ENCODE measurements around the gene RAB4A. TPM values are rescaled to one million over a fixed set of nuclear protein-coding genes. Genes with fewer than 3 reads are reported as not detected.

Gene RAB4A
- total and polyA plus RNA-seq, 2 of the 13 experiments (the other 11 are each of a cell fraction or from before 2014, with no cell fraction given): 56.0 to 80.1 TPM

DNA sequence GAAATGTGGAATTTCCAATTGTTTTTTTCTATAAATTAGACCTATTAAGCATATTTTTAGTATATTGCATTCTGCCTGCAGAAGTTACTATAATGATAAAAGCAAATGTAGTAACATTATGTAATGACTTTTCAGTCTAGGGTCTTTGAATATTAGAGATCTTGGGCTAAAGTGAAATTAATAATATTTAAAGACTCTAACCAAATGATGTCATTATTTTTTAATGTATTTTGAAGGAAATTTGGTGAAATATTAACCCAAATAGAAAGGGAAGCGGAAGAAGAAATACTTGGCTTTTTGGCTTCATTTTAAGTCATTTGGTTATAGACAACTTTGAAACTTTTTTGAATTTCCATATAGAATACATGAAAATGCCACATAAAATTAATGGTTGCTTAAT, 26.8 kb downstream of the RAB4A start:
- TF ChIP-seq ATF7 (IDR thresholded peaks at IDR 0.05): peak; percentile 53; the same call in 1 of the 2 replicates
- TF ChIP-seq ATF7 (CRISPR knock-in tag; IDR thresholded peaks at IDR 0.05): no peak
- TF ChIP-seq MED13 (CRISPR knock-in tag; IDR thresholded peaks at IDR 0.05): no peak
- Histone ChIP-seq H3K4me1 (ENCODE audit: insufficient read depth, low read length) (peaks cover 53% of the 10 kb centered on the region), H3K4me2 (ENCODE audit: low read depth, low read length) (no peak overlapping the region), H3K9ac (ENCODE audit: insufficient read depth, low read depth, low read length) (no peak overlapping the region), H3K79me2 (ENCODE audit: insufficient read depth, low read length) (peaks cover 2% of the 10 kb centered on the region), H2AFZ (ENCODE audit: low read length) (no peak overlapping the region), H3K4me3 (replicated peaks in 1 of 3; ENCODE audit: insufficient read depth in 1 of 3, low read depth in 2 of 3, low read length in 3 of 3) (no peak overlapping the region), H4K20me1 (ENCODE audit: insufficient read depth, low read length) (no peaks in the 10 kb centered on the region), H3K36me3 (replicated peaks in 1 of 2; ENCODE audit: control insufficient read depth in 1 of 2, insufficient read depth in 2 of 2, low read length in 2 of 2) (peaks cover 15 to 34% of the 10 kb centered on the region in 2 experiments), H3K27ac (ENCODE audit: extremely low read length, insufficient read depth, low read length) (peak overlapping the region; percentile 91), H3K27me3 (ENCODE audit: control insufficient read depth in 1 of 2, insufficient read depth in 2 of 2, low read length in 2 of 2) (no peaks in the 10 kb centered on the region), H3K9me3 (ENCODE audit: low read length) (no peaks in the 10 kb centered on the region)
- no peak for DNase-seq (ENCODE audit: low spot score)
- intact Hi-C loops (cut with micrococcal nuclease; ENCODE audit: unreplicated experiment) (loop anchor here (2.0 kb wide), 1 partner anchor 23 kb away; no protein-coding TSS in a partner anchor), in situ Hi-C loops (cut with HindIII; ENCODE audit: extremely low pct_ligation_motif_present, low pct_unique_long_range_greater_than_20kb) (no loop called here)
- ATAC-seq: no peak
- FAIRE-seq: no peak
- POLR2A ChIA-PET: interaction anchor here (2.2 kb wide), 1 partner anchor 24 kb away, joined by 39 read pairs; no protein-coding TSS in a partner anchor
- CTCF ChIA-PET (ENCODE audit: low intra/inter-chr PET ratio, low total read pairs): no interaction called here
- WGBS (ENCODE audit: low lambda C conversion rate): 94% methylated on average over 1 of the region's 1 CpG
- BruUV-seq (replicated peaks): no TSS peak

GRCh38 chr1:229298420-229298819, 27.5 kb downstream of the RAB4A start:
- intact Hi-C loops (cut with micrococcal nuclease; ENCODE audit: unreplicated experiment) (loop anchor here (2.0 kb wide), 1 partner anchor 24 kb away; no protein-coding TSS in a partner anchor), in situ Hi-C loops (cut with HindIII; ENCODE audit: extremely low pct_ligation_motif_present, low pct_unique_long_range_greater_than_20kb) (no loop called here)
- Histone ChIP-seq H3K4me1 (ENCODE audit: insufficient read depth, low read length) (peaks cover 53% of the 10 kb centered on the region), H3K4me3 (replicated peaks in 1 of 3; ENCODE audit: insufficient read depth in 1 of 3, low read depth in 2 of 3, low read length in 3 of 3) (no peak overlapping the region), H3K9ac (ENCODE audit: insufficient read depth, low read depth, low read length) (peak overlapping the region; percentile 31), H3K9me3 (ENCODE audit: low read length) (no peaks in the 10 kb centered on the region), H4K20me1 (ENCODE audit: insufficient read depth, low read length) (no peaks in the 10 kb centered on the region), H2AFZ (ENCODE audit: low read length) (no peak overlapping the region), H3K4me2 (ENCODE audit: low read depth, low read length) (peak overlapping the region; percentile 36), H3K36me3 (replicated peaks in 1 of 2; ENCODE audit: control insufficient read depth in 1 of 2, insufficient read depth in 2 of 2, low read length in 2 of 2) (peaks cover 20 to 41% of the 10 kb centered on the region in 2 experiments), H3K79me2 (ENCODE audit: insufficient read depth, low read length) (peaks cover 2% of the 10 kb centered on the region), H3K27ac (ENCODE audit: extremely low read length, insufficient read depth, low read length) (peak overlapping the region; percentile 91), H3K27me3 (ENCODE audit: control insufficient read depth in 1 of 2, insufficient read depth in 2 of 2, low read length in 2 of 2) (no peaks in the 10 kb centered on the region)
- peak; percentile 56 for DNase-seq (ENCODE audit: low spot score)
- ChIA-PET CTCF (ENCODE audit: low intra/inter-chr PET ratio, low total read pairs) (no interaction called here), POLR2A (interaction anchor here (0.7 to 2.2 kb wide), 6 partner anchors 20 to 210 kb away, joined by 3 to 39 read pairs (median 6); partner anchors contain the start of genes NUP133 and RAB4A)
- BruUV-seq (replicated peaks): no TSS peak
- FAIRE-seq: peak; percentile 59
- peak; percentile 36 for ATAC-seq
- no peak for TF ChIP-seq ZBTB42 (CRISPR knock-in tag; IDR thresholded peaks at IDR 0.05)
- TF ChIP-seq RBM39 (IDR thresholded peaks at IDR 0.05; ENCODE audit: low read depth, low read length, poor library complexity, severe bottlenecking): no peak
- no peak for TF ChIP-seq ZNF337 (CRISPR knock-in tag; IDR thresholded peaks at IDR 0.05; ENCODE audit: borderline replicate concordance, low read depth)
- TF ChIP-seq ZMYM4 (CRISPR knock-in tag; IDR thresholded peaks at IDR 0.05): 0 out of 2 replicates have a peak, but pooled peaks have one; percentile 31
- no peak for TF ChIP-seq ZHX2 (IDR thresholded peaks at IDR 0.05; ENCODE audit: low read depth)
- no peak for TF ChIP-seq ZHX2 (CRISPR knock-in tag; IDR thresholded peaks at IDR 0.05; ENCODE audit: borderline replicate concordance)
- TF ChIP-seq NKX3-1 (CRISPR knock-in tag; IDR thresholded peaks at IDR 0.05): no peak
- TF ChIP-seq CEBPG (CRISPR knock-in tag; IDR thresholded peaks at IDR 0.05): peak; percentile 59; the same call in 1 of the 2 replicates
- no peak for TF ChIP-seq SRSF1 (optimal IDR thresholded peaks at IDR 0.05; ENCODE audit: low read depth, low read length)
- no peak for TF ChIP-seq ZNF639 (CRISPR knock-in tag; conservative IDR thresholded peaks at IDR 0.05)

All from HepG2 (cell line).